Adipocyte (in vitro differentiated cells): Measurements from ENCODE around the gene CADM3.

Experiments
- DNase-seq: peaks from one replicate; pipeline ENCODE4 v3.0.0-alpha.2; 2015; ENCODE audit warnings: low read depth
- H3K27me3 ChIP-seq: replicated peaks from 2 replicates; pipeline ENCODE4 v1.7.0; 2013; ENCODE audit warnings: mild to moderate bottlenecking, low read length, moderate library complexity; ENCODE audit not compliant: control insufficient read depth, insufficient read depth
- H3K36me3 ChIP-seq: 2 replicates; pipeline ENCODE4 v1.7.0; 2013; ENCODE audit warnings: low read length, mild to moderate bottlenecking, moderate library complexity; ENCODE audit not compliant: control insufficient read depth, insufficient read depth, severe bottlenecking
- H3K4me1 ChIP-seq: 2 replicates; pipeline ENCODE4 v1.7.0; 2013; ENCODE audit warnings: mild to moderate bottlenecking, low read length, moderate library complexity; ENCODE audit not compliant: control insufficient read depth, insufficient read depth
- H3K4me3 ChIP-seq: 2 replicates; pipeline ENCODE4 v1.7.0; 2013; ENCODE audit warnings: mild to moderate bottlenecking, low read length, moderate library complexity
- H3K9ac ChIP-seq: 2 replicates; pipeline ENCODE4 v1.7.0; 2013; ENCODE audit warnings: mild to moderate bottlenecking, low read length, moderate library complexity
- H3K9me3 ChIP-seq: 2 replicates; pipeline ENCODE4 v1.7.0; 2013; ENCODE audit warnings: mild to moderate bottlenecking, low read length, moderate library complexity; ENCODE audit not compliant: control insufficient read depth

The CADM3 gene

GRCh38 chr1:159152031-159152430, 19.4 kb upstream of the CADM3 start:
- Histone ChIP-seq H3K9me3 (no peaks in the 10 kb centered on the region), H3K4me3 (no peak overlapping the region), H3K36me3 (no peaks in the 10 kb centered on the region), H3K9ac (no peak overlapping the region), H3K4me1 (no peaks in the 10 kb centered on the region), H3K27me3 (peaks cover 6% of the 10 kb centered on the region)
- DNase-seq, result no peak

- no peaks in the 10 kb centered on the region for H3K9me3 ChIP-seq
- DNase-seq, result peak; percentile 92
These were observed 10.3 kb upstream of the CADM3 start for GRCh38 chr1:159161001-159161718.

GRCh38 chr1:159161719-159162026, 9.7 kb upstream of the CADM3 start:
- Histone ChIP-seq H3K4me3 (no peak overlapping the region), H3K27me3 (peaks cover 31% of the 10 kb centered on the region), H3K4me1 (peaks cover 9% of the 10 kb centered on the region), H3K9me3 (no peaks in the 10 kb centered on the region), H3K9ac (peak overlapping the region; percentile 47), H3K36me3 (no peaks in the 10 kb centered on the region)
- no peak for DNase-seq

More at GRCh38 chr1:159161001-159161718, 10.3 kb upstream of the CADM3 start:
- peaks cover 9% of the 10 kb centered on the region for H3K4me1 ChIP-seq
- H3K27me3 ChIP-seq, result peaks cover 33% of the 10 kb centered on the region
- H3K36me3 ChIP-seq, result no peaks in the 10 kb centered on the region
- peak overlapping the region; percentile 48 for H3K4me3 ChIP-seq
- H3K9ac ChIP-seq, result peak overlapping the region; percentile 47

- DNase-seq, result no peak
- Histone ChIP-seq H3K36me3 (no peaks in the 10 kb centered on the region), H3K4me1 (peaks cover 9% of the 10 kb centered on the region), H3K9ac (no peak overlapping the region), H3K9me3 (no peaks in the 10 kb centered on the region), H3K27me3 (peaks cover 24% of the 10 kb centered on the region), H3K4me3 (no peak overlapping the region)
These were observed 8.7 kb upstream of the CADM3 start for GRCh38 chr1:159162516-159163265.

- H3K27me3 ChIP-seq, result peaks cover 31% of the 10 kb centered on the region
- no peaks in the 10 kb centered on the region for H3K9me3 ChIP-seq
- no peak overlapping the region for H3K9ac ChIP-seq
- DNase-seq, result no peak
- peaks cover 9% of the 10 kb centered on the region for H3K4me1 ChIP-seq
- H3K4me3 ChIP-seq, result no peak overlapping the region
- no peaks in the 10 kb centered on the region for H3K36me3 ChIP-seq
These were observed 7.7 kb upstream of the CADM3 start for GRCh38 chr1:159163614-159164228.

GRCh38 chr1:159168043-159168442, 3.4 kb upstream of the CADM3 start:
- no peak overlapping the region for H3K4me3 ChIP-seq
- DNase-seq, result no peak
- peaks cover 57% of the 10 kb centered on the region for H3K27me3 ChIP-seq
- no peak overlapping the region for H3K9ac ChIP-seq
- H3K36me3 ChIP-seq, result no peaks in the 10 kb centered on the region
- no peaks in the 10 kb centered on the region for H3K9me3 ChIP-seq
- H3K4me1 ChIP-seq, result no peaks in the 10 kb centered on the region

GRCh38 chr1:159170639-159171038, 776 bp upstream of the CADM3 start:
- no peak overlapping the region for H3K4me3 ChIP-seq
- H3K9me3 ChIP-seq, result no peaks in the 10 kb centered on the region
- H3K27me3 ChIP-seq, result peaks cover 64% of the 10 kb centered on the region
- no peaks in the 10 kb centered on the region for H3K36me3 ChIP-seq
- DNase-seq, result no peak
- H3K4me1 ChIP-seq, result no peaks in the 10 kb centered on the region
- H3K9ac ChIP-seq, result no peak overlapping the region

- no peaks in the 10 kb centered on the region for H3K9me3 ChIP-seq
- H3K4me1 ChIP-seq, result no peaks in the 10 kb centered on the region
- no peak for DNase-seq
- H3K4me3 ChIP-seq, result peak overlapping the region; percentile 69
- H3K27me3 ChIP-seq, result peaks cover 64% of the 10 kb centered on the region
- peak overlapping the region; percentile 71 for H3K9ac ChIP-seq
- no peaks in the 10 kb centered on the region for H3K36me3 ChIP-seq
These were observed 480 bp downstream of the CADM3 start for GRCh38 chr1:159171688-159172501.

- Histone ChIP-seq H3K4me3 (peak overlapping the region; percentile 69), H3K27me3 (peaks cover 60% of the 10 kb centered on the region)
- DNase-seq, result no peak
These were observed 1.3 kb downstream of the CADM3 start for GRCh38 chr1:159172614-159173291.

GRCh38 chr1:159173320-159173719, 1.9 kb downstream of the CADM3 start:
- no peaks in the 10 kb centered on the region for H3K9me3 ChIP-seq
- no peaks in the 10 kb centered on the region for H3K4me1 ChIP-seq
- H3K27me3 ChIP-seq, result peaks cover 55% of the 10 kb centered on the region
- no peaks in the 10 kb centered on the region for H3K36me3 ChIP-seq
- no peak for DNase-seq
- H3K4me3 ChIP-seq, result no peak overlapping the region
- H3K9ac ChIP-seq, result no peak overlapping the region

More at GRCh38 chr1:159172614-159173291, 1.3 kb downstream of the CADM3 start:
- H3K9ac ChIP-seq, result peak overlapping the region; percentile 71
- no peaks in the 10 kb centered on the region for H3K9me3 ChIP-seq
- no peaks in the 10 kb centered on the region for H3K4me1 ChIP-seq
- no peaks in the 10 kb centered on the region for H3K36me3 ChIP-seq
